Measurements from ENCODE around the gene TRABD2B.

- no peak for TF ChIP-seq CTCF (IDR thresholded peaks at IDR 0.05; ENCODE audit: borderline replicate concordance, extremely low read depth, low read length, poor library complexity, severe bottlenecking)
- TF ChIP-seq EZH2 (IDR thresholded peaks at IDR 0.05; ENCODE audit: borderline replicate concordance, low read depth, low read length, severe bottlenecking) = no peak
These were observed 184.2 kb downstream of the TRABD2B start for GRCh38 chr1:47812904-47813514.

All from DND-41 (cell line).